ENCODE data around the gene MPZL1. TPM values are rescaled to one million over a fixed set of nuclear protein-coding genes. Genes with fewer than 3 reads are reported as not detected.
A peak's percentile ranks its signal among the peaks of the same experiment; 100 is the strongest.

The MPZL1 gene
- total and polyA plus RNA-seq, 2 of the 8 experiments (the other 6 are each of a cell fraction or from before 2014, with no cell fraction given), result 37.8 to 120 TPM

DNA sequence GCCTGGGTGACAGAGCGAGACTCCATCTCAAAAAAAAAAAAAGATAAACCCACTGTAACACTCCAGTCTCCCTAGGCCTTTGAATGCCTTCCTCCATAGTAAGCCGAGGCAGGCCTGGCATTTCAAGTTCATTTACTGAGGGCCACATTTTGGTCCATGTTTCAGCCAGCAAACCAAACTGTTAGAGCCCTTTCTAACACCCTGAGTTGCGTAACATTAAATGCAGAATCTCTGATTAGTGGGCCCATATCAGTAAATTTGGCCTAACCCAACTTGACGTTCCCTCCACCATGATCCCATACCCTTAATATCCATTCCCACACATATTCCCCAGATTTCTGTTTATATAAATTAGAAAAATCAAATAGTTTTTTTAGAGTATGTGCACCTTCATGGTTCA, 12.4 kb downstream of the MPZL1 start:
- no peak overlapping the region for H3K56ac ChIP-seq (replicated peaks; ENCODE audit: insufficient read length, low read depth, low read length)
- no peak overlapping the region for H3K27ac ChIP-seq (ENCODE audit: low read depth, low read length)
- no peak overlapping the region for H2BK120ac ChIP-seq (replicated peaks; ENCODE audit: low read depth, low read length)
- H3K23ac ChIP-seq (ENCODE audit: insufficient read length), result no peak overlapping the region
- peaks cover 0 to 9% (median 4%) of the 10 kb centered on the region in 4 experiments; a peak in 4 of 8 replicates for H3K36me3 ChIP-seq (ENCODE audit: control insufficient read depth in 2 of 4, insufficient read depth in 4 of 4, low read length in 3 of 4)
- no peak overlapping the region for H2BK12ac ChIP-seq (ENCODE audit: low read depth, low read length)
- H3K18ac ChIP-seq (ENCODE audit: extremely low read depth, low read length), result no peak overlapping the region
- H3K9ac ChIP-seq (replicated peaks in 1 of 4; ENCODE audit: extremely low read depth in 1 of 4, low read depth in 3 of 4, low read length in 3 of 4), result no peak overlapping the region
- H2BK5ac ChIP-seq (ENCODE audit: low read depth, low read length), result no peak overlapping the region
- peaks cover 1 to 20% of the 10 kb centered on the region in 2 experiments for H4K20me1 ChIP-seq (replicated peaks in 1 of 2; ENCODE audit: control insufficient read depth in 1 of 2, insufficient read depth in 2 of 2, low read length in 2 of 2)
- H3K4me1 ChIP-seq (replicated peaks in 1 of 4; ENCODE audit: control insufficient read depth in 3 of 4, insufficient read depth in 4 of 4, low read length in 3 of 4), result peaks cover 0 to 2% (median 1%) of the 10 kb centered on the region in 4 experiments; a peak in 3 of 7 replicates
- no peak overlapping the region for H2AFZ ChIP-seq (ENCODE audit: low read length)
- H2BK20ac ChIP-seq (ENCODE audit: low read length), result no peak overlapping the region
- H3K9me3 ChIP-seq (ENCODE audit: insufficient read depth in 2 of 2, low read depth in 1 of 2, low read length in 1 of 2), result peaks cover 0 to 4% of the 10 kb centered on the region in 2 experiments; a peak in 1 of 4 replicates
- POLR2A ChIA-PET (ENCODE audit: partially characterized antibody), result no interaction called here
- DNase-seq (ENCODE audit: low read depth in 1 of 2, low spot score in 2 of 2), result no peak
- H3K4ac ChIP-seq (replicated peaks; ENCODE audit: insufficient read length, low read depth, low read length), result no peak overlapping the region
- H3K27me3 ChIP-seq (replicated peaks in 1 of 4; ENCODE audit: control insufficient read depth in 3 of 4, extremely low read depth in 1 of 4, insufficient read depth in 3 of 4, low read length in 3 of 4), result no peaks in the 10 kb centered on the region
- no peak for FAIRE-seq
- H4K8ac ChIP-seq (ENCODE audit: extremely low read depth, insufficient read depth, low read length), result no peak overlapping the region
- no peak overlapping the region for H2BK15ac ChIP-seq (ENCODE audit: low read length)
- no peak overlapping the region for H3K14ac ChIP-seq (ENCODE audit: insufficient read length)
- TF ChIP-seq TBP (IDR thresholded peaks at IDR 0.05; ENCODE audit: low read depth, low read length) (no peak), CBX8 (IDR thresholded peaks at IDR 0.05; ENCODE audit: borderline replicate concordance, low read depth, low read length) (no peak), HDAC6 (IDR thresholded peaks at IDR 0.05; ENCODE audit: low read depth, low read length) (no peak), PHF8 (conservative IDR thresholded peaks at IDR 0.05; ENCODE audit: low read depth, low read length) (no peak), TAF1 (IDR thresholded peaks at IDR 0.05; ENCODE audit: low read depth, low read length) (no peak), RAD21 (IDR thresholded peaks at IDR 0.05 in 1 of 2, conservative IDR thresholded peaks at IDR 0.05 in 1 of 2; ENCODE audit: low read depth in 2 of 2, low read length in 2 of 2) (no peak), CEBPB (IDR thresholded peaks at IDR 0.05; ENCODE audit: low read depth, low read length) (0 out of 2 replicates have a peak, but pooled peaks have one; percentile 18), KDM1A (IDR thresholded peaks at IDR 0.05; ENCODE audit: borderline replicate concordance, low read length) (no peak)
- H4K91ac ChIP-seq (replicated peaks; ENCODE audit: insufficient read length, low read length), result no peak overlapping the region
- CTCF ChIA-PET (ENCODE audit: partially characterized antibody), result no interaction called here
- no peak overlapping the region for H3K4me2 ChIP-seq (ENCODE audit: insufficient read depth in 1 of 2, low read depth in 2 of 2, low read length in 2 of 2)
- WGBS, 2 experiments (ENCODE audit: extremely low coverage in 1 of 2, insufficient coverage in 1 of 2, insufficient read length in 1 of 2, insufficient replicate concordance in 2 of 2, low coverage in 1 of 2, low lambda C conversion rate in 2 of 2, missing lambda C conversion rate in 1 of 2), result 91% methylated on average over 4 of the region's 4 CpGs; no CpG with 5 or more reads in 1 of the 2 experiments
- no peak overlapping the region for H3K4me3 ChIP-seq (ENCODE audit: extremely low read depth in 1 of 4, insufficient read depth in 2 of 4, low read depth in 3 of 4, low read length in 4 of 4)
- peaks cover 10% of the 10 kb centered on the region for H3K79me1 ChIP-seq (ENCODE audit: low read depth, low read length)
- H4K5ac ChIP-seq (ENCODE audit: insufficient read length, low read depth, low read length), result no peak overlapping the region
- H3K79me2 ChIP-seq (ENCODE audit: control insufficient read depth in 1 of 2, insufficient read depth in 2 of 2, low read length in 2 of 2), result peaks cover 0 to 77% of the 10 kb centered on the region in 2 experiments; a peak in 2 of 4 replicates
- H2AK5ac ChIP-seq (ENCODE audit: low read depth, low read length), result no peak overlapping the region
- H3K23me2 ChIP-seq (ENCODE audit: low read depth, low read length), result no peaks in the 10 kb centered on the region
